Lung (tissue), 12 donors: ENCODE measurements around the gene ROR1. TPM values are rescaled to one million over a fixed set of nuclear protein-coding genes. Genes with fewer than 3 reads are reported as not detected.

Experiments used
- ATAC-seq: fragments of 200-7000 bp; cut with Tn5 transposase; one replicate; pipeline ENCODE4 v1.9.1; 2020; ENCODE audit warnings: moderate number of reproducible peaks; ENCODE audit not compliant: insufficient read depth, low FRiP score
- DNase-seq, 3 donors: peaks; one replicate each; pipeline ENCODE4 v3.0.0-alpha.2; 2013 to 2017
- H3K27ac ChIP-seq, 2 donors: one replicate each; pipeline ENCODE4 v1.5.1; 2013; ENCODE audit warnings: mild to moderate bottlenecking in 2 of 2, moderate library complexity in 2 of 2, control low read depth in 1 of 2, inconsistent platforms in 1 of 2, low read depth in 1 of 2, low read length in 1 of 2
- H3K27me3 ChIP-seq, 3 donors: one replicate each; pipeline ENCODE4 v1.5.1; 2013; ENCODE audit warnings: low read length in 2 of 3; ENCODE audit not compliant: control insufficient read depth in 3 of 3, insufficient read depth in 3 of 3
- H3K36me3 ChIP-seq, 4 donors: one replicate each; pipeline ENCODE4 v1.5.1; 2013; ENCODE audit warnings: low read length in 4 of 4, mild to moderate bottlenecking in 1 of 4, moderate library complexity in 1 of 4; ENCODE audit not compliant: control insufficient read depth in 4 of 4, insufficient read depth in 4 of 4
- H3K4me1 ChIP-seq, 5 donors: one replicate each; pipeline ENCODE4 v1.5.1; 2013; ENCODE audit warnings: low read length in 5 of 5, mild to moderate bottlenecking in 2 of 5, moderate library complexity in 1 of 5; ENCODE audit not compliant: control insufficient read depth in 5 of 5, insufficient read depth in 5 of 5
- H3K4me3 ChIP-seq: one replicate; pipeline ENCODE4 v1.5.1; 2013; ENCODE audit warnings: mild to moderate bottlenecking, control low read depth, moderate library complexity
- H3K9ac ChIP-seq, 2 donors: one replicate each; pipeline ENCODE4 v1.5.1; 2013; ENCODE audit warnings: low read length in 2 of 2, control low read depth in 1 of 2; ENCODE audit not compliant: insufficient read depth in 1 of 2
- H3K9me3 ChIP-seq, 4 donors: one replicate each; pipeline ENCODE4 v1.5.1; 2013; ENCODE audit warnings: low read length in 3 of 4, mild to moderate bottlenecking in 1 of 4, moderate library complexity in 1 of 4; ENCODE audit not compliant: control insufficient read depth in 4 of 4, insufficient read depth in 3 of 4
- CTCF ChIP-seq: IDR thresholded peaks from 2 replicates; pipeline ENCODE4 v1.5.1; 2012; ENCODE audit warnings: mild to moderate bottlenecking; ENCODE audit errors: control extremely low read depth, extremely low read depth
- WGBS, 2 donors: extraction: QIAGEN DNeasy Blood & Tissue Kit; methylation state at CpG; one replicate each; pipeline ENCODE4 v1.1.7; 2013; 5-methylcytosine and 5-hydroxymethylcytosine counted together
- polyA plus RNA-seq, 2 donors: library from polyadenylated mRNA; stranded (reverse); fragments of 200-250 nt; gene quantifications; one replicate each; pipeline ENCODE4 v1.2.1, GENCODE V29; 2013
- total RNA-seq, 2 donors: library from RNA; depleted of rRNA in 1 of 2; stranded (reverse); fragments of >200 nt in 1 of 2; gene quantifications; one replicate each; pipeline ENCODE4 v1.2.1, GENCODE V29; 2014 to 2021
- donor health status: control.
- donor health status: control.
- donor health status: Bipolar disorder and iron deficiency.
- donor health status: healthy.
- donor health status: DM: yes; HTN: yes; CAD: no.

The ROR1 gene
- total and polyA plus RNA-seq, 4 donors: 2.9 to 47.0 (median 14.0) TPM

- DNase-seq: no peak
- no peak for TF ChIP-seq CTCF
- no peaks in the 10 kb centered on the region for H3K9me3 ChIP-seq
- no peaks in the 10 kb centered on the region for H3K27me3 ChIP-seq
- 69 to 76% methylated on average over 6 of the region's 6 CpGs for WGBS, 2 donors
- H3K4me1 ChIP-seq: peaks cover 4 to 31% (median 4%) of the 10 kb centered on the region in 5 donors
- no peak overlapping the region for H3K4me3 ChIP-seq
- ATAC-seq: no peak
- peaks cover 0 to 1% (median 0%) of the 10 kb centered on the region in 4 donors for H3K36me3 ChIP-seq
- no peak overlapping the region for H3K27ac ChIP-seq
- no peak overlapping the region for H3K9ac ChIP-seq
Measured at GRCh38 chr1:63898428-63899196, 124.8 kb downstream of the ROR1 start.

GRCh38 chr1:63901094-63901493 lies 127.3 kb downstream of the ROR1 start:
- Histone ChIP-seq H3K36me3 (peaks cover 0 to 1% (median 0%) of the 10 kb centered on the region in 4 donors), H3K9me3 (no peaks in the 10 kb centered on the region), H3K9ac (no peak overlapping the region), H3K27me3 (no peaks in the 10 kb centered on the region), H3K4me1 (peaks cover 4 to 27% (median 6%) of the 10 kb centered on the region in 5 donors), H3K27ac (no peak overlapping the region), H3K4me3 (no peak overlapping the region)
- ATAC-seq (no peak), DNase-seq (peak in 1 of 3 donors; percentile 57)
- no peak for TF ChIP-seq CTCF
- 78 to 82% methylated on average over 6 of the region's 6 CpGs for WGBS, 2 donors

GRCh38 chr1:63902844-63903589 lies 129.2 kb downstream of the ROR1 start:
- TF ChIP-seq CTCF: no peak
- no peak overlapping the region for H3K9ac ChIP-seq
- no peak for DNase-seq
- WGBS, 2 donors: 50 to 65% methylated on average over 4 of the region's 4 CpGs
- H3K27ac ChIP-seq: no peak overlapping the region
- no peaks in the 10 kb centered on the region for H3K27me3 ChIP-seq
- H3K9me3 ChIP-seq: no peaks in the 10 kb centered on the region
- peaks cover 6 to 43% (median 9%) of the 10 kb centered on the region in 5 donors for H3K4me1 ChIP-seq
- H3K4me3 ChIP-seq: no peak overlapping the region
- peaks cover 0 to 1% (median 0%) of the 10 kb centered on the region in 4 donors for H3K36me3 ChIP-seq
- no peak for ATAC-seq
